Osteocyte (in vitro differentiated cells): Measurements from ENCODE around the gene PIP4K2C. TPM values are rescaled to one million over a fixed set of nuclear protein-coding genes. Genes with fewer than 3 reads are reported as not detected.

Experiments
- DNase-seq: peaks from one replicate; pipeline ENCODE4 v3.0.0; 2021; ENCODE audit warnings: mixed read lengths; ENCODE audit not compliant: unreplicated experiment; ENCODE audit errors: extremely low spot score
- H3K27ac Mint-ChIP-seq: one replicate; pipeline ENCODE4 v1.8.0; 2021; ENCODE audit warnings: mild to moderate bottlenecking, mixed read lengths; ENCODE audit not compliant: unreplicated experiment
- H3K27me3 Mint-ChIP-seq: one replicate; pipeline ENCODE4 v1.8.0; 2021; ENCODE audit warnings: mixed read lengths; ENCODE audit not compliant: unreplicated experiment
- H3K36me3 Mint-ChIP-seq: one replicate; pipeline ENCODE4 v1.8.0; 2021; ENCODE audit warnings: mixed read lengths; ENCODE audit not compliant: unreplicated experiment
- H3K4me1 Mint-ChIP-seq: one replicate; pipeline ENCODE4 v1.8.0; 2021; ENCODE audit warnings: mixed read lengths; ENCODE audit not compliant: unreplicated experiment
- H3K4me3 Mint-ChIP-seq: one replicate; pipeline ENCODE4 v1.8.0; 2021; ENCODE audit warnings: mild to moderate bottlenecking, moderate library complexity, mixed read lengths; ENCODE audit not compliant: unreplicated experiment
- H3K9me3 Mint-ChIP-seq: one replicate; pipeline ENCODE4 v1.8.0; 2021; ENCODE audit warnings: mixed read lengths; ENCODE audit not compliant: unreplicated experiment
- CTCF ChIP-seq: fragments of 200-600 bp; sonication (generic); IDR thresholded peaks from 2 replicates; pipeline ENCODE4 v1.5.0; 2021; ENCODE audit warnings: antibody characterized with exemption, mild to moderate bottlenecking, moderate library complexity
- total RNA-seq: library from RNA; stranded (reverse); gene quantifications from 2 replicates; pipeline ENCODE4 v1.2.1, GENCODE V29; 2021

PIP4K2C gene
- total RNA-seq, 1 donor from 2014 or later = 30.4 TPM

- no peak for DNase-seq
- Mint-ChIP-seq H3K27ac (no peak overlapping the region), H3K9me3 (no peaks in the 10 kb centered on the region), H3K4me3 (no peak overlapping the region), H3K4me1 (peaks cover 17% of the 10 kb centered on the region), H3K27me3 (peaks cover 47% of the 10 kb centered on the region), H3K36me3 (peaks cover 2% of the 10 kb centered on the region)
- TF ChIP-seq CTCF = no peak
Measured at GRCh38 chr12:57625261-57626032, 34.5 kb downstream of the PIP4K2C start.

- peaks cover 38% of the 10 kb centered on the region for H3K27me3 Mint-ChIP-seq
- DNase-seq = no peak
- no peak overlapping the region for H3K4me3 Mint-ChIP-seq
- no peak for TF ChIP-seq CTCF
- H3K27ac Mint-ChIP-seq = no peak overlapping the region
- peaks cover 2% of the 10 kb centered on the region for H3K36me3 Mint-ChIP-seq
- no peaks in the 10 kb centered on the region for H3K9me3 Mint-ChIP-seq
- peaks cover 9% of the 10 kb centered on the region for H3K4me1 Mint-ChIP-seq
Measured at GRCh38 chr12:57626111-57626920, 35.3 kb downstream of the PIP4K2C start.

GRCh38 chr12:57626921-57627445 lies 36.0 kb downstream of the PIP4K2C start:
- H3K27me3 Mint-ChIP-seq = peaks cover 31% of the 10 kb centered on the region
- H3K4me1 Mint-ChIP-seq = peaks cover 3% of the 10 kb centered on the region
- no peak for DNase-seq
- H3K27ac Mint-ChIP-seq = no peak overlapping the region
- peaks cover 2% of the 10 kb centered on the region for H3K36me3 Mint-ChIP-seq
- H3K4me3 Mint-ChIP-seq = no peak overlapping the region
- TF ChIP-seq CTCF = no peak
- no peaks in the 10 kb centered on the region for H3K9me3 Mint-ChIP-seq

- DNase-seq = peak; percentile 82
Measured at GRCh38 chr12:57627501-57628279, 36.7 kb downstream of the PIP4K2C start.

More at GRCh38 chr12:57627501-57628279, 36.7 kb downstream of the PIP4K2C start:
- peaks cover 2% of the 10 kb centered on the region for H3K4me1 Mint-ChIP-seq
- H3K27ac Mint-ChIP-seq = no peak overlapping the region
- TF ChIP-seq CTCF = no peak
- no peak overlapping the region for H3K4me3 Mint-ChIP-seq
- H3K9me3 Mint-ChIP-seq = no peaks in the 10 kb centered on the region
- H3K36me3 Mint-ChIP-seq = peaks cover 2% of the 10 kb centered on the region
- peaks cover 24% of the 10 kb centered on the region for H3K27me3 Mint-ChIP-seq
